Endothelial cell of umbilical vein (primary cell): ENCODE results near the gene ACAA1. TPM values are rescaled to one million over a fixed set of nuclear protein-coding genes. Genes with fewer than 3 reads are reported as not detected.
"Not testable (repeated sequence)": the region's sequence is repeated elsewhere in the genome, so short reads cannot be mapped to it uniquely, and the experiment has no call there.

ENCODE experiments used
- BruUV-seq: library from RNA; stranded (reverse); fragments of 400-500 nt; replicated peaks from 2 replicates; lab custom pipeline; 2021; lab: Mats Ljungman, UMichigan
- CTCF ChIA-PET: fragments of 300-600, 350-600 bp; sonication (Branson Sonifier 250); formaldehyde crosslinking; loops from one replicate; lab custom pipeline; 2021; ENCODE audit warnings: antibody characterized with exemption, inconsistent platforms; lab: Charles Lee
- POLR2A ChIA-PET: fragments of 300-600, 350-600 bp; sonication (Branson Sonifier 250); formaldehyde crosslinking; loops from one replicate; lab custom pipeline; 2021; ENCODE audit warnings: antibody characterized with exemption, inconsistent platforms; lab: Charles Lee
- DNase-seq: peaks from one replicate; pipeline ENCODE4 v3.0.0-alpha.2; 2011; ENCODE audit warnings: low read depth, low spot score
- FAIRE-seq: peaks from 2 replicates; lab custom pipeline; 2011; peaks lifted over from hg19 to GRCh38; lab: Jason Lieb, UNC
- H2AFZ ChIP-seq: 2 replicates; pipeline ENCODE4 v1.6.0; 2012; ENCODE audit warnings: low read depth, low read length, control low read depth, inconsistent platforms
- H3K27ac ChIP-seq: 2 replicates; pipeline ENCODE4 v1.5.1; 2011; ENCODE audit warnings: low read depth, mild to moderate bottlenecking, control low read depth, low read length, moderate library complexity; ENCODE audit not compliant: insufficient read depth
- H3K27me3 ChIP-seq, 2 experiments: 2 replicates each; pipeline versions ENCODE4 v1.6.0 to v1.6.1; 2011; ENCODE audit warnings: low read length in 2 of 2, mixed read lengths in 1 of 2; ENCODE audit not compliant: control insufficient read depth in 2 of 2, insufficient read depth in 2 of 2
- H3K36me3 ChIP-seq, 2 experiments: 2 replicates in 1 of 2; 3 replicates in 1 of 2; pipeline ENCODE4 v1.5.1; 2011; ENCODE audit warnings: low read length in 2 of 2, mild to moderate bottlenecking in 1 of 2, moderate library complexity in 1 of 2; ENCODE audit not compliant: control insufficient read depth in 2 of 2, insufficient read depth in 2 of 2; ENCODE audit errors: extremely low read depth in 1 of 2
- H3K4me1 ChIP-seq: 3 replicates; pipeline ENCODE4 v1.5.1; 2011; ENCODE audit warnings: mild to moderate bottlenecking, low read length; ENCODE audit not compliant: control insufficient read depth, insufficient read depth; ENCODE audit errors: extremely low read depth
- H3K4me2 ChIP-seq: 2 replicates; pipeline ENCODE4 v1.6.1; 2011; ENCODE audit warnings: low read length, control low read depth, mixed read lengths; ENCODE audit not compliant: insufficient read depth
- H3K4me3 ChIP-seq, 3 experiments: fragments of 200-600 bp in 1 of 3; sonication (generic), shearing (Covaris generic) in 1 of 3; replicated peaks in 1 of 3; 2 replicates each; pipeline ENCODE4 v1.5.1; 2011 to 2016; ENCODE audit warnings: control low read depth in 3 of 3, low read length in 3 of 3, mild to moderate bottlenecking in 2 of 3, inconsistent platforms in 1 of 3, low read depth in 1 of 3, moderate library complexity in 1 of 3; ENCODE audit not compliant: insufficient read depth in 1 of 3
- H3K79me2 ChIP-seq: 2 replicates; pipeline ENCODE4 v1.6.0; 2012; ENCODE audit warnings: low read length, inconsistent platforms; ENCODE audit not compliant: control insufficient read depth, insufficient read depth
- H3K9ac ChIP-seq: replicated peaks from 2 replicates; pipeline ENCODE3; 2011; ENCODE audit warnings: low read length, control low read depth; ENCODE audit not compliant: insufficient read depth; ENCODE audit errors: extremely low read depth
- H3K9me1 ChIP-seq: replicated peaks from 3 replicates; pipeline ENCODE4 v1.6.0; 2011; ENCODE audit warnings: mild to moderate bottlenecking, low read length; ENCODE audit not compliant: control insufficient read depth, insufficient read depth; ENCODE audit errors: extremely low read depth
- H3K9me3 ChIP-seq: replicated peaks from 2 replicates; pipeline ENCODE4 v1.5.1; 2012; ENCODE audit warnings: low read length, inconsistent platforms; ENCODE audit not compliant: control insufficient read depth, insufficient read depth
- H4K20me1 ChIP-seq: replicated peaks from 2 replicates; pipeline ENCODE3; 2011; ENCODE audit warnings: mild to moderate bottlenecking, low read length; ENCODE audit not compliant: control insufficient read depth, insufficient read depth; ENCODE audit errors: extremely low read depth
- FOS ChIP-seq: IDR thresholded peaks from 2 replicates; pipeline ENCODE4 v1.6.1; 2011; ENCODE audit warnings: mild to moderate bottlenecking, low read length, moderate library complexity, borderline replicate concordance; ENCODE audit not compliant: insufficient read depth
- JUN ChIP-seq: IDR thresholded peaks from 2 replicates; pipeline ENCODE4 v1.6.1; 2011; ENCODE audit warnings: borderline replicate concordance, low read depth; ENCODE audit not compliant: insufficient read length, insufficient read depth
- POLR2AphosphoS5 ChIP-seq: IDR thresholded peaks from 2 replicates; pipeline ENCODE4 v1.6.1; 2012; ENCODE audit warnings: low read depth, mild to moderate bottlenecking, control low read depth, low read length, moderate library complexity; ENCODE audit not compliant: insufficient read depth
- dilution Hi-C: fragments of 300-500 bp; cut with MboI; formaldehyde crosslinking; loops from one replicate; pipeline ENCODE4 v1.15.0; 2019; ENCODE audit warnings: low sequenced_read_pairs; ENCODE audit not compliant: extremely low pct_ligation_motif_present
- intact Hi-C: fragments of 100-400 bp; cut with micrococcal nuclease; formaldehyde crosslinking; loops from one replicate; pipeline ENCODE4 v1.10.0; 2022
- polyA plus RNA-seq, 4 experiments: library from polyadenylated mRNA; depleted of rRNA in 3 of 4; stranded (reverse) in 3 of 4; unstranded in 1 of 4; fragments of >200 nt; gene quantifications; 2 replicates each; pipeline versions ENCODE4 v1.2.1 to v1.2.3, GENCODE V29; 2011 to 2012; ENCODE audit warnings: missing spikeins in 1 of 4
- total RNA-seq: library from RNA; stranded (reverse); gene quantifications from 2 replicates; pipeline ENCODE4 v1.2.3, GENCODE V29; 2021

Gene ACAA1
- total and polyA plus RNA-seq, 2 donors (not counting 3 experiments of a cell fraction or from before 2014, with no cell fraction given): 52.1 to 53.8 TPM

- Histone ChIP-seq H3K9me1 (no peaks in the 10 kb centered on the region), H3K9me3 (no peaks in the 10 kb centered on the region), H3K4me2 (no peak overlapping the region), H3K27ac (no peak overlapping the region), H3K36me3 (no peaks in the 10 kb centered on the region), H3K27me3 (peaks cover 0 to 2% of the 10 kb centered on the region in 2 experiments), H3K4me3 (no peak overlapping the region), H4K20me1 (no peaks in the 10 kb centered on the region), H2AFZ (no peak overlapping the region), H3K9ac (no peak overlapping the region), H3K4me1 (no peaks in the 10 kb centered on the region), H3K79me2 (no peaks in the 10 kb centered on the region)
- FAIRE-seq (no peak), DNase-seq (no peak)
- intact Hi-C loops: no loop called here
- BruUV-seq: no TSS peak
- ChIA-PET CTCF (no interaction called here), POLR2A (no interaction called here)
- no peak for TF ChIP-seq POLR2AphosphoS5
- dilution Hi-C loops: no loop called here
Measured at GRCh38 chr3:38089163-38089562, 47.8 kb downstream of the ACAA1 start.

- Histone ChIP-seq H3K79me2 (no peaks in the 10 kb centered on the region), H3K4me1 (no peaks in the 10 kb centered on the region), H3K36me3 (no peaks in the 10 kb centered on the region), H3K27ac (no peak overlapping the region), H3K9me1 (no peaks in the 10 kb centered on the region), H2AFZ (no peak overlapping the region), H3K9me3 (no peaks in the 10 kb centered on the region), H4K20me1 (no peaks in the 10 kb centered on the region), H3K4me3 (no peak overlapping the region), H3K9ac (no peak overlapping the region), H3K27me3 (peaks cover 0 to 2% of the 10 kb centered on the region in 2 experiments), H3K4me2 (no peak overlapping the region)
- DNase-seq: no peak
- FAIRE-seq: no peak
- intact Hi-C loops: no loop called here
- ChIA-PET POLR2A (no interaction called here), CTCF (no interaction called here)
- no TSS peak for BruUV-seq
- dilution Hi-C loops: no loop called here
- TF ChIP-seq FOS: no peak
- TF ChIP-seq POLR2AphosphoS5: no peak
- TF ChIP-seq JUN: no peak
Measured at GRCh38 chr3:38088126-38089078, 48.5 kb downstream of the ACAA1 start.

- H3K27ac ChIP-seq, CTCF ChIA-PET, POLR2A ChIA-PET, BruUV-seq, H3K4me2 ChIP-seq, H3K4me1 ChIP-seq, H3K9ac ChIP-seq, H3K79me2 ChIP-seq, H3K9me3 ChIP-seq, dilution Hi-C loops, H3K9me1 ChIP-seq, H3K36me3 ChIP-seq, H2AFZ ChIP-seq, H3K4me3 ChIP-seq, DNase-seq, H3K27me3 ChIP-seq, intact Hi-C loops, H4K20me1 ChIP-seq, FAIRE-seq: not testable (repeated sequence)
Measured at GRCh38 chr3:38087278-38087677, 49.6 kb downstream of the ACAA1 start.
